Uterus (tissue), 4 donors: ENCODE measurements around the gene CLNK. TPM values are rescaled to one million over a fixed set of nuclear protein-coding genes. Genes with fewer than 3 reads are reported as not detected.

Experiments
- DNase-seq, 2 donors: peaks; one replicate each; pipeline ENCODE4 v3.0.0-alpha.2; 2019 to 2020
- H3K27ac ChIP-seq, 2 donors: fragments of 200-600 bp; sonication (generic); 1 replicate in 1 of 2; 2 replicates in 1 of 2; pipeline ENCODE4 v1.5.1; 2016 to 2018
- H3K27me3 ChIP-seq, 2 donors: fragments of 200-600 bp; sonication (generic); one replicate each; pipeline ENCODE4 v1.5.1; 2018 to 2019; ENCODE audit warnings: control low read depth in 1 of 2
- H3K36me3 ChIP-seq, 2 donors: fragments of 200-600 bp; sonication (generic); one replicate each; pipeline ENCODE4 v1.5.1; 2019; ENCODE audit warnings: control low read depth in 1 of 2
- H3K4me1 ChIP-seq, 2 donors: fragments of 200-600 bp; sonication (generic); one replicate each; pipeline ENCODE4 v1.5.1; 2018 to 2019; ENCODE audit warnings: control low read depth in 1 of 2
- H3K4me3 ChIP-seq, 2 donors: fragments of 200-600 bp; sonication (generic); 1 replicate in 1 of 2; 2 replicates in 1 of 2; pipeline ENCODE4 v1.5.1; 2018 to 2019; ENCODE audit warnings: mild to moderate bottlenecking in 1 of 2
- H3K9me3 ChIP-seq, 2 donors: fragments of 200-600 bp; sonication (generic); one replicate each; pipeline ENCODE4 v1.5.1; 2019; ENCODE audit warnings: control low read depth in 1 of 2
- CTCF ChIP-seq, 4 experiments: fragments of 200-600 bp in 2 of 4; fragments of 450-650 bp in 2 of 4; sonication (generic) in 2 of 4; IDR thresholded peaks; one replicate each; pipeline ENCODE4 v1.5.1; 2016 to 2019; ENCODE audit warnings: antibody characterized with exemption in 4 of 4, mild to moderate bottlenecking in 2 of 4, moderate library complexity in 1 of 4
- POLR2A ChIP-seq, 2 donors: fragments of 450-650 bp; IDR thresholded peaks; one replicate each; pipeline ENCODE4 v1.6.1; 2016; ENCODE audit warnings: antibody characterized with exemption in 2 of 2, mild to moderate bottlenecking in 1 of 2, moderate library complexity in 1 of 2
- intact Hi-C: fragments of 100-400 bp; cut with DNase I; formaldehyde crosslinking; loops from one replicate; pipeline ENCODE4 v1.15.1; 2023; ENCODE audit warnings: low total_unique reads
- total RNA-seq, 4 donors: library from RNA; depleted of rRNA in 3 of 4; stranded (reverse); fragments of >200 nt in 3 of 4; gene quantifications; one replicate each; pipeline versions ENCODE4 v1.1.0 to v1.2.4, GENCODE V29; 2014 to 2023
- donor health status: DM: yes; HTN: yes; CAD: no.

Gene CLNK
- total RNA-seq, 4 donors from 2014 or later: not detected

- intact Hi-C loops: no loop called here
- Histone ChIP-seq H3K27ac (no peak overlapping the region), H3K27me3 (no peaks in the 10 kb centered on the region), H3K36me3 (no peaks in the 10 kb centered on the region), H3K9me3 (no peaks in the 10 kb centered on the region), H3K4me1 (no peaks in the 10 kb centered on the region), H3K4me3 (no peak overlapping the region)
- no peak for TF ChIP-seq POLR2A (IDR thresholded peaks at IDR 0.05)
- TF ChIP-seq CTCF (IDR thresholded peaks at IDR 0.05): no peak
- DNase-seq: no peak
These were observed 70.6 kb downstream of the CLNK start for GRCh38 chr4:10613926-10614478.

GRCh38 chr4:10612476-10612875, 72.1 kb downstream of the CLNK start:
- intact Hi-C loops: no loop called here
- TF ChIP-seq POLR2A (IDR thresholded peaks at IDR 0.05): no peak
- TF ChIP-seq CTCF (IDR thresholded peaks at IDR 0.05): no peak

GRCh38 chr4:10611673-10612072, 72.9 kb downstream of the CLNK start:
- no peaks in the 10 kb centered on the region for H3K36me3 ChIP-seq
- TF ChIP-seq POLR2A (IDR thresholded peaks at IDR 0.05) (no peak), CTCF (IDR thresholded peaks at IDR 0.05) (no peak)
- intact Hi-C loops: no loop called here
- no peaks in the 10 kb centered on the region for H3K27me3 ChIP-seq
- no peak overlapping the region for H3K4me3 ChIP-seq
- no peak overlapping the region for H3K27ac ChIP-seq
- no peaks in the 10 kb centered on the region for H3K4me1 ChIP-seq
- H3K9me3 ChIP-seq: no peaks in the 10 kb centered on the region
- no peak for DNase-seq

More at GRCh38 chr4:10612476-10612875, 72.1 kb downstream of the CLNK start:
- Histone ChIP-seq H3K27ac (no peak overlapping the region), H3K36me3 (no peaks in the 10 kb centered on the region), H3K9me3 (no peaks in the 10 kb centered on the region), H3K4me1 (no peaks in the 10 kb centered on the region), H3K4me3 (no peak overlapping the region), H3K27me3 (no peaks in the 10 kb centered on the region)
- no peak for DNase-seq

- no peak overlapping the region for H3K27ac ChIP-seq
- H3K27me3 ChIP-seq: no peaks in the 10 kb centered on the region
- no peak for DNase-seq
- intact Hi-C loops: no loop called here
- H3K4me3 ChIP-seq: no peak overlapping the region
- no peaks in the 10 kb centered on the region for H3K36me3 ChIP-seq
- H3K4me1 ChIP-seq: no peaks in the 10 kb centered on the region
- H3K9me3 ChIP-seq: no peaks in the 10 kb centered on the region
- TF ChIP-seq CTCF (IDR thresholded peaks at IDR 0.05) (no peak), POLR2A (IDR thresholded peaks at IDR 0.05) (no peak)
These were observed 75.9 kb downstream of the CLNK start for GRCh38 chr4:10608501-10609219.

- DNase-seq: no peak
- Histone ChIP-seq H3K27ac (no peak overlapping the region), H3K36me3 (no peaks in the 10 kb centered on the region), H3K9me3 (no peaks in the 10 kb centered on the region), H3K4me1 (no peaks in the 10 kb centered on the region), H3K4me3 (no peak overlapping the region), H3K27me3 (no peaks in the 10 kb centered on the region)
- TF ChIP-seq CTCF (IDR thresholded peaks at IDR 0.05): no peak
- intact Hi-C loops: no loop called here
These were observed 77.4 kb downstream of the CLNK start for GRCh38 chr4:10607206-10607605.
